Activated CD4-positive, alpha-beta T cell treated with anti-CD3 and anti-CD28 coated beads, Interleukin-10, Interleukin-2, amounts not matched to agents 100 ng/mL and 50 ng/mL, durations not matched to agents 16 hours and 8 hours (primary cell): ENCODE measurements around the gene CENPS.
A peak's percentile ranks its signal among the peaks of the same experiment; 100 is the strongest.
"Not testable (repeated sequence)": the region's sequence is repeated elsewhere in the genome, so short reads cannot be mapped to it uniquely, and the experiment has no call there.

ENCODE experiments used
- DNase-seq: peaks from one replicate; pipeline ENCODE4 v3.0.0-alpha.2; 2020

The CENPS gene

DNA sequence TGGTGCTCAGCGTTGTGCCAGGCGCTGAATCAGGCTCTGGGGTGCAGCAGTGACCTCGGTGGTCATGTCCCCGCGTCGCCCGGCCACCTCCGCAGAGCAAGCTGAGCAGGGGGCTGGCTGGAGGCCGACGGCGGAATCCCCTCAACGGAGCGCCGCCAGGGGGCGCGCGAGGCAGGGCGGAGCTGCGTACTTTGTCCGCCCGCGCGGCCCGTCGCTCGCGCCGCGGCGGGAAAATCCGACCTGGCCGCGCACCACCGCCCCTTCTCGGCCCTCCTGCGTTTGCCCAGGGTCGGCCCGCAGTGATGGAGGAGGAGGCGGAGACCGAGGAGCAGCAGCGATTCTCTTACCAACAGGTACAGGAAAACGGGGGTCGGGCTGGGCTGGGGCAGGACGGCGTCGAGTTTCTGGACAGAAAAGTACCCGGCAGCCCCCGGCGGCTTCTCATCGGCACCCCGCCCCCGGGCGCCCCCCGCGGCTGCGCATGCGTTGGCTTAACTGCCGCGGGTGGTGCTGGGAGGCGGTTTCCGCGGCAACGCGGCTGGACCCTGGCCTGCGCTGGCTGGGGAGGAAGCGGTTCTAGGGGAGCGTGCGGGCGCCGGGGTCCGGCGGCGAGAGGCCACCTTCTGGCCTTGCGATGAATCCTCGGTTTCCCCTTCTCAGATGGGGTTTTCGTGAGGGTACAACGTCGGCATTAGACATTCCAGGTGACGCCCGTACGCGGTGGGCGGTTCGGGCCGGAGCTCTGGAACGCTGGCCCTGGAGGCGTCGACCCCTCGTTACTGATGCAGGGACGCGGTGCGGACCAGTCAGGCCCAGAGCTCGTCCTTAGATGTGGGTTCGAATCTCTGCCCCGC is at the start of gene CENPS:
TSS of gene CENPS (plus strand) at position 218 of the 854 bp plus-strand sequence. CDS start at position 303, 85 bp downstream.
- DNase-seq: peak; percentile 95

DNA sequence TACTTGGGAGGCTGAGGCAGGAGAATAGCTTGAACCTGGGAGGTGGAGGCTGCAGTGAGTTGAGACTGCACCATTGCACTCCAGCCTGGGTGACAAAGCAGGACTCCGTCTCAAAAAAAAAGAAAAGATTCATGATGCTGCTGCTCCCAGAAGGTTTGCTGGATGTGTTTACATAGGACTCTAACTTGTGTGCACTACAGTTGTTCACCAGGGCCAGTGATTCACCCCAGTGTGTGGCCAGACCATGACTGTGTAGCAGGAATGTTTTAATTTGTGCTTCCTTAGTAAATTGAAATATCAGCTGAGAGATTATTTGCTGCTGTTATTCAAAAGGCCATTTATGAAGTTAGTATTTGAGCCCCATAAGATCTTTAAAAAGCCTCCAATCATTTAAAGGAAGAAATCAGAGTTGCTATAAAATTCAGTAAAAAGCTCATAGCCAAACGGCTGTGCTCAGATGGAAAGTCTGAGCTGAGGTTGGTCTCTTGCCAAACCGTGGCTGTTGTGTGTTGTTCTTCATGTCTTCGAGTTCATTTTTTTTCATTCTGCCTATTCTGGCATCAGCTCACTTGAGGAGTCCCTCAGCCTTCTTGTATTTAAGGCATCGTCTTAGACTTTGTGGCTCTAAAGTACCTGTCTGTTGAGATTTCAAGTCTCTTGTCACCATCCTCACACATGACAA is 49.5 kb upstream of the CENPS start:
- no peak for DNase-seq

GRCh38 chr1:10383630-10384029 is 46.6 kb upstream of the CENPS start:
- DNase-seq: no peak

DNA sequence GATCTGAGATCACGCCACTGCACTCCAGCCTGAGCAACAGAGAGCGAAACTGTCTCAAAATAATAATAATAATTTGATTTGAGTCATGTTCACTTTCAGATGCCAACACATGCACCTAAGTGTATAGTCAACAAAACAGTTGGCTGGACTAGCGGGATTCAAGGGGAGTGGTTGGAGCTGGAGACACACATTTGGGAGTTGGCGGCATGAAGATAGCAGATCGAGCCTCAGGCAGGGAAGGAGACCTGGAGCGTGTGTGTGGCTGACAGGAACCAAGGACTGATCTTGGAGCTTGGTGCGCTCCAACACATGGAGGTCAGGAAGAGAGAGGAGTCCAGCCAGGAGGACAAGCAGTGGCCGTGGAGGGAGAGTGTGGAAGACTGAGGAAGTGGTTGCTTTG is 46.0 kb upstream of the CENPS start:
- DNase-seq: no peak

GRCh38 chr1:10386761-10387676 is 43.2 kb upstream of the CENPS start:
- no peak for DNase-seq

- DNase-seq: no peak
Measured at GRCh38 chr1:10387677-10388386, 42.4 kb upstream of the CENPS start.

DNA sequence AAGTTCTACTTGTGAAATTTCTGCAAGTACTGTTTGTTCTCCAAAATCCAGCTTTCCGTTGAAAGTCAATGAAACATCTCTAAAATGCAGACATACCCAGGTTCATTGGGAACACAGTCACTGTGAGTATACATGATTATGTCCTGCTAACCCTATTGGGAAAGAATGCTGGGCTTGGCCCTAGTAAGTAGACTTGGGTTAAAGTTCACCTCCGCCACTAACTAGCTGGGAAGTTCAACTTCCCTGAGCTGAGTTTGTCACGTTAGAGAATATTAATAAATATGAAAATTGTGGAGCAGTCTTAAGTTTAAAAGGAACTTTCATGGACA is 41.9 kb upstream of the CENPS start:
- DNase-seq: no peak

DNA sequence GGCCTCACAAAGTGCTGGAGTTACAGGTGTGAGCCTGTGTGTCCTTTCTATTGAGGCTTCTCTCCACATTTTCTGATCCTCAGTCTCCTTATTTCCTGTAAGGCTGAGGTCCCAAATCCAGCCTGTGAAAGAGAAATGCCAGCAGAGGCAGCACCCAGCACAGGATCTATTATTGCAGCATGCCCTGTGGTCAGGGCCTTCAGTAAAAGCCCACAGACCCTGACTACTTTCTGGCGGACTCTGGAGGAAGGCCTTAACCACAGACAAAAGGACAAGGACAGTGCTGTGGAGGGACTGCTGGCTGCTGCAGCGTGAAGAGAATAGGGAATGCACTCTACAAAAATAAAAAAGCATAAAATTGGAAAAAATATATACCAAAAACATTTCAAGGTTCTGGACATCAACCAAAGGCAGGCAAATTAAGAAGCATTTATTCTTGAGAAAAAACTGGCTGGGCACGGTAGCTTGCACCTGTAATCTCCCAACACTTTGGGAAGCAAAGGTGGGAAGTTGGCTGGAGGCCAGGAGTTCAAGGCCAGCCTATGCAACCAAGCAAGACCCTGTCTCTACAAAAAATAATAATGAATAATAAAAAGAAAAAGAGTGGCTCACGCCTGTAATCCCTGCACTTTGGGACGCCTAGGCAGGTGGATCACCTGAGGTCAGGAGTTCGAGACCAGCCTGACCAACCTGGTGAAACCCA is 40.8 kb upstream of the CENPS start:
- no peak for DNase-seq

DNA sequence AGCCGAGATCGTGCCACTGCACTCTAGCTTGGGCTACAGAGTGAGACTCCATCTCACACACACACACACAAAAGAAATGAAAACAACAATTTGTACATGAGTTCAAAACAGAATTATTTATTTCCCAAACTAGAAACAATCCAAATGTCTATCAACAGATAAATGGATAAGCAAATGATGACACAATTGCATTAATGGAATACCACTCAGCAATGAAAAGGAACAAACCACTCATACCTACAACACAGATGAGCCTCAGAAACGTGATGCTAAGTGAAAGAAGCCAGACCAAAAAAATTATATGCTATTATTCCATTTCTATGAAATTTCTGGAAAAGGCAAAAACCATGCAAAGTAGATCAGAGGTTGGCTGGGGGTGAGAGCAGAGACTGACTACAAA is 33.4 kb upstream of the CENPS start:
- DNase-seq: no peak

GRCh38 chr1:10398278-10398733 is 31.9 kb upstream of the CENPS start:
- no peak for DNase-seq

GRCh38 chr1:10398734-10399443 is 31.3 kb upstream of the CENPS start, which contains the start of gene PGD:
TSS of gene PGD (plus strand) at chr1:10399064. CDS start at chr1:10399118, 54 bp downstream.
- peak; percentile 99 for DNase-seq

- no peak for DNase-seq
Measured at GRCh38 chr1:10399444-10399941, 30.7 kb upstream of the CENPS start.

- DNase-seq: no peak
Measured at GRCh38 chr1:10400013-10400412, 30.2 kb upstream of the CENPS start.

GRCh38 chr1:10401281-10401680 is 29.0 kb upstream of the CENPS start:
- DNase-seq: no peak

GRCh38 chr1:10402729-10403274 is 27.4 kb upstream of the CENPS start:
- DNase-seq: no peak

DNA sequence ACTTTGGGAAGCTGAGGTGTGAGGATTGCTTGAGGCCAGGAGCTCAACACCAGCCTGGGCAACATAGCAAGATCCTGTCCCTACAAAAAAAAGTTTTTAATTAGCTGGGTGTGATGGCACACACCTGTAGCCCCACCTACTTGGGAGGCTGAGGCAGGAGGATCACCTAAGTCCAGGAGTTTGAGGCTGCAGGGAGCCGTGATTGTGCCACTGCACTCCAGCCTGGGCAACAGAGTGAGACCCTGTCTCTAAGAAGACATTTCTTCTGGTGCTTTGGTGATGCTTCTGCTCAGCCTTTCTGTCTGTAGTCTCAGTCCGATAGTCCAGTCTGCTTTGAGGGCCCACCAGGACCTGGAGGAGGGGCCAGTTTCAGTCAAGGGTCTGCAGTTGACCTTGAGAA is 23.0 kb upstream of the CENPS start:
- no peak for DNase-seq

DNA sequence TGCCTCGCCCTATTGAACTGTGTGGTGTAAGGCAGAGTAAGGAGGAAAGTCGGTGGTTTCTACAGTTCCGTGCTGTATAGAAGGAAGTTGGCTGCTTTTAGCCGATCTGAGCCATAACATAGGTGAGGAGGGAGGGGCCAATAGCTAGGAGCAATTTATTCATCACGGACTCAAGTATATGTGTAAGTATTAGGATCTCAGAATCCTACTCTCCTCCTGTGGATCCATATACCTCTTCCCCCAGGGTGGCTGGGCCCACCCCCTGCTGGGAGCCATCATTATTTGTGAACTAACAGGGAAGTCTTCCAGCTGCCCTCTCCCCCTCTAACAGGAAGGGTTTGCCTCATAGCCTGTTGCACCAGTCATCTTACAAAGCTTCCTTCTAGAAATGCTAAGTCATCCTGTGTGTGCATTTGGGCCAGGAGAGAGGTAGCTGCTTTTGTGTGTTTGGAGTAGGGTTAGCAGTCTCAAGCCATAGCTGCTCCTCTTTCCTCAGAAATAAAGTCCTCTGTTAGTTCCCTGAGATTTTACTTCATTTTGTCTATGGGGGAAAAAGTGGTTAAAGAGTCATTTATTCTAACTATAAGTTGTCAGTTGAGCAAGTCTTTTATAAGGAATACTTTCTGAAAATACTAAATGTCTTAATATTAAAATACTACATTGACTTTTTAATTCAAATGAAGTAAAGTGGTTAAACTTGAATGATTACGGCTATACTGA is 14.9 kb upstream of the CENPS start:
- DNase-seq: peak; percentile 52

- DNase-seq: not testable (repeated sequence)
Measured at GRCh38 chr1:10415967-10416366, 14.3 kb upstream of the CENPS start.

- not testable (repeated sequence) for DNase-seq
Measured at GRCh38 chr1:10418741-10419140, 11.5 kb upstream of the CENPS start.

DNA sequence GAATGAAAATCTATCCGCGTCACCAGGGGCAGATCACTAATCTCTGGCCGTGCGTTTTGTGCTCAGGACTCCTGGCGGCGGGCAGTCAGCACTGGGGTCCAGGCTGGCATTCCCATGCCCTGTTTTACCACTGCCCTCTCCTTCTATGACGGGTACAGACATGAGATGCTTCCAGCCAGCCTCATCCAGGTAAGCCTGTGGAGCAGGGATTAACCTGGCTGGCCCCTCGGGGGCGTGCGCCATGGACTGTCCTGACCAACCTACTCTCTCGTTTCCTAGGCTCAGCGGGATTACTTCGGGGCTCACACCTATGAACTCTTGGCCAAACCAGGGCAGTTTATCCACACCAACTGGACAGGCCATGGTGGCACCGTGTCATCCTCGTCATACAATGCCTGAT is 10.9 kb upstream of the CENPS start:
- no peak for DNase-seq
